Mammary epithelial cell (primary cell): ENCODE data around the gene CDC37.

ENCODE experiments used
- CTCF ChIP-seq, 2 donors: IDR thresholded peaks in 1 of 2; conservative IDR thresholded peaks in 1 of 2; 2 replicates each; pipeline ENCODE4 v1.5.1; 2011 to 2012; ENCODE audit warnings: inconsistent platforms in 2 of 2, low read length in 2 of 2, mild to moderate bottlenecking in 2 of 2, control low read depth in 1 of 2, low read depth in 1 of 2; ENCODE audit not compliant: insufficient read depth in 1 of 2; ENCODE audit errors: extremely low read depth in 1 of 2
- EZH2 ChIP-seq: IDR thresholded peaks from 2 replicates; pipeline ENCODE4 v1.6.1; 2012; ENCODE audit warnings: low read length, inconsistent platforms, borderline replicate concordance

GRCh38 chr19:10363789-10364281 is 39.5 kb downstream of the CDC37 start:
- no peak for TF ChIP-seq CTCF (conservative IDR thresholded peaks at IDR 0.05 in 1 of 2, IDR thresholded peaks at IDR 0.05 in 1 of 2; ENCODE audit: extremely low read depth in 1 of 2, insufficient read depth in 1 of 2, low read depth in 1 of 2, low read length in 2 of 2)
- no peak for TF ChIP-seq EZH2
